Measurements from ENCODE around the gene LAT.
A peak's percentile ranks its signal among the peaks of the same experiment; 100 is the strongest.
"Not testable (repeated sequence)": the region's sequence is repeated elsewhere in the genome, so short reads cannot be mapped to it uniquely, and the experiment has no call there.

The LAT gene

DNA sequence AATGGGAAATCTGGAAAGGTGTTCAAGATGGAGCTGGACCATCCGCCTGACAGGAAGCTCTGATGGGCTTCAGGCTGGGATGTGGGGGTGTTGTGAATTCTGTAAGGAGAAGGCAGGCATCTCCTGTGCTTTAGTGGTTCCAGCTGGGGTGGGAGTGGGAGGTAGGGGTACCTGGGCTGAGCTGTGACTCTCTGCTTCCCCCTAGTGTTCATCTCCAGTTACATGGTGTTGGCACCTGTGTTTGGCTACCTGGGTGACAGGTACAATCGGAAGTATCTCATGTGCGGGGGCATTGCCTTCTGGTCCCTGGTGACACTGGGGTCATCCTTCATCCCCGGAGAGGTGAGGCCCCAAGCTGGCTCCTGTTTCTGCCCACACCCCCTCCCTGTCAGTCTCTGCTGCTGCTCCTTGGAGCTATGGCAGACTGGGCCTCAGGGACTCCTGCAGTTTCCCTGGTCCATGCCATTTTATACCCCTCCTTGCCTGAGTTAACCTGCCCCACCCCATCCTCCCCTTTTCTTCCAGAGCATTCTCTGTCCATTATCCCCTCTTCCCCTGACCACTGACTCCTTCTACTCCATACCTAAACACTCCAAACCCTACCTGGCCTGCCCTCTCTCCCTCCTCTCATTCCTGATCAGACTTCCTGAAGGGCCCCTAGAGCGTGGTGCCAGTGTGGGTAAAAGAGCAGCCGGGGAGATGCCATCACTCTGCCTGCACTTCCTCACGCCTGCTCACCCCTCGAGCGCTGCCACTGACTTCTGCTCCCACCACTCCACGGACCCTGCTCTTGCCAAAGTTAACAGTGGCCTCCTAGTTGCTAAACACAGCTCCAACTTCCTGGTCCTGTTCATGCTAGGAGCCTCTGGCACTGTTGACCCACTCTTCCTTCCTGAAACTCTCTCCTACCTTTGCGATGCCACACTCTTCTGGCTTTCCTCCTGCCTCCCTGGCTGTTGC, 6.9 kb upstream of the LAT start:
- Histone ChIP-seq H2AK5ac (ENCODE audit: low read length) (no peak overlapping the region), H4K12ac (ENCODE audit: low read depth, low read length) (no peak overlapping the region), H3K4ac (ENCODE audit: low read depth, low read length) (no peak overlapping the region), H3K9me3 (ENCODE audit: insufficient read depth, low read depth, low read length) (no peaks in the 10 kb centered on the region), H3K27ac (ENCODE audit: low read depth, low read length) (no peak overlapping the region), H4K91ac (ENCODE audit: low read depth, low read length) (no peak overlapping the region), H3K23ac (ENCODE audit: low read length) (no peak overlapping the region), H2BK5ac (ENCODE audit: low read depth, low read length, poor library complexity) (no peak overlapping the region), H2BK120ac (ENCODE audit: insufficient read depth, low read length, poor library complexity) (no peak overlapping the region), H3K4me3 (ENCODE audit: low read depth, low read length) (no peak overlapping the region), H3K27me3 (ENCODE audit: insufficient read depth, low read length) (no peaks in the 10 kb centered on the region), H2AFZ (ENCODE audit: insufficient read depth, low read length, poor library complexity) (no peak overlapping the region), H3K79me1 (ENCODE audit: low read length) (peaks cover 9% of the 10 kb centered on the region), H4K8ac (ENCODE audit: low read depth, low read length) (no peak overlapping the region), H3K4me2 (ENCODE audit: low read length) (no peak overlapping the region), H3K4me1 (ENCODE audit: control insufficient read depth in 1 of 2, insufficient read depth in 2 of 2, low read length in 2 of 2) (peaks cover 5 to 6% of the 10 kb centered on the region in 2 experiments), H3K79me2 (ENCODE audit: control insufficient read depth, insufficient read depth, low read length, poor library complexity) (peaks cover 6% of the 10 kb centered on the region), H3K9ac (ENCODE audit: low read length) (no peak overlapping the region), H3K18ac (ENCODE audit: low read length) (no peak overlapping the region), H2BK12ac (ENCODE audit: low read length) (no peak overlapping the region), H3K14ac (ENCODE audit: low read length) (no peak overlapping the region), H3K36me3 (ENCODE audit: control insufficient read depth in 1 of 2, insufficient read depth in 2 of 2, low read length in 2 of 2) (peaks cover 31 to 39% of the 10 kb centered on the region in 2 experiments)
- WGBS (ENCODE audit: extremely low coverage, insufficient coverage, insufficient read length), result no CpG with 5 or more reads among the region's 11 CpGs
- peak; percentile 8 to 57 for DNase-seq

DNA sequence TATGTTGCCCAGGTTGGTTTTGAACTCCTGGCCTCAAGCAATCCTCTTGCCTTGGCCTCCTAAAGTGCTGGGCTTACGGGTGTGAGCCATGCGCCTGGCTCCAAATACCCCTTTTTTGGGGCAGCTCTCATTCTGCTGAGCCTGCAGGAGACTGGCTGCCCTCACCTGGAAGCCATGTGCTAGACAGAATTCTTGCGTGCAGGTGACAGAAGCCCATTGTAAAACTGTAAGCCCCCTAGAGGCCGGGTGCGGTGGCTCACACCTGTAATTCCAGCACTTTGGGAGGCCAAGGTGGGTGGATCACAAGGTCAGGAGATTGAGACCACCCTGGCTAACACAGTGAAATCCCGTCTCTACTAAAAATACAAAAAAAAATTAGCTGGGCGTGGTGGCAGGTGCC, 4.5 kb upstream of the LAT start:
- peaks cover 46 to 58% of the 10 kb centered on the region in 2 experiments for H3K36me3 ChIP-seq (ENCODE audit: control insufficient read depth in 1 of 2, insufficient read depth in 2 of 2, low read length in 2 of 2)

DNA sequence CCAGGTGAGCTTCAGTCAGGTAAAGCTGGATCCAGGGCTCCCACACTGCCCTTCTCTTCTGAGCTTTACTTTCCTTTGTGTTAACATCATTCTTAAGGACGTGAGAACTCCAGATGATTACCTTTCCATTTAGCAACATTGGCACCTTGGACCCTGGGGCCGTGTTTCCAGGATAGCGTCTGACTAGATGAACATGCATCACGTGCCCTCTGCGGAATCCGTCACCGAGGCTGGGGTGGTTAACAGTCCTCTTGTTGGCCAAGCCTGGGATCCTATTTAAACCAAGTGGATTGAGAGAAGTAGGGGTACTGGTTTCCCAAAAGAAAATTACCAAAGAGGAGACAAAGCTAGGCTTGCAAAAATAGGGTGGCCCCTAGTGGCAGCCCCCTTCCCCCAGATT, 3.9 kb upstream of the LAT start:
- Histone ChIP-seq H4K8ac (ENCODE audit: low read depth, low read length) (no peak overlapping the region), H3K4me3 (ENCODE audit: low read depth, low read length) (no peak overlapping the region), H2AFZ (ENCODE audit: insufficient read depth, low read length, poor library complexity) (no peak overlapping the region), H2BK120ac (ENCODE audit: insufficient read depth, low read length, poor library complexity) (no peak overlapping the region), H3K4me2 (ENCODE audit: low read length) (no peak overlapping the region), H3K4ac (ENCODE audit: low read depth, low read length) (no peak overlapping the region), H3K79me2 (ENCODE audit: control insufficient read depth, insufficient read depth, low read length, poor library complexity) (no peaks in the 10 kb centered on the region), H3K27ac (ENCODE audit: low read depth, low read length) (no peak overlapping the region), H3K23ac (ENCODE audit: low read length) (no peak overlapping the region), H4K91ac (ENCODE audit: low read depth, low read length) (no peak overlapping the region), H3K27me3 (ENCODE audit: insufficient read depth, low read length) (no peaks in the 10 kb centered on the region), H3K18ac (ENCODE audit: low read length) (no peak overlapping the region), H3K9me3 (ENCODE audit: insufficient read depth, low read depth, low read length) (no peaks in the 10 kb centered on the region), H3K79me1 (ENCODE audit: low read length) (no peaks in the 10 kb centered on the region), H2BK12ac (ENCODE audit: low read length) (no peak overlapping the region), H3K9ac (ENCODE audit: low read length) (no peak overlapping the region), H3K14ac (ENCODE audit: low read length) (no peak overlapping the region), H3K36me3 (ENCODE audit: control insufficient read depth in 1 of 2, insufficient read depth in 2 of 2, low read length in 2 of 2) (peaks cover 52 to 63% of the 10 kb centered on the region in 2 experiments), H4K12ac (ENCODE audit: low read depth, low read length) (no peak overlapping the region), H2AK5ac (ENCODE audit: low read length) (no peak overlapping the region), H2BK5ac (ENCODE audit: low read depth, low read length, poor library complexity) (no peak overlapping the region), H3K4me1 (ENCODE audit: control insufficient read depth in 1 of 2, insufficient read depth in 2 of 2, low read length in 2 of 2) (no peaks in the 10 kb centered on the region)
- no CpG with 5 or more reads among the region's 7 CpGs for WGBS (ENCODE audit: extremely low coverage, insufficient coverage, insufficient read length)
- DNase-seq, result no peak

More for the DNA sequence above, 4.5 kb upstream of the LAT start:
- no CpG with 5 or more reads among the region's 7 CpGs for WGBS (ENCODE audit: extremely low coverage, insufficient coverage, insufficient read length)
- H3K14ac ChIP-seq (ENCODE audit: low read length); H3K27ac ChIP-seq (ENCODE audit: low read depth, low read length); H3K4me3 ChIP-seq (ENCODE audit: low read depth, low read length); H2BK5ac ChIP-seq (ENCODE audit: low read depth, low read length, poor library complexity); H2AFZ ChIP-seq (ENCODE audit: insufficient read depth, low read length, poor library complexity); H4K8ac ChIP-seq (ENCODE audit: low read depth, low read length); H3K4ac ChIP-seq (ENCODE audit: low read depth, low read length); H3K79me1 ChIP-seq (ENCODE audit: low read length); H3K18ac ChIP-seq (ENCODE audit: low read length); H2AK5ac ChIP-seq (ENCODE audit: low read length); H4K12ac ChIP-seq (ENCODE audit: low read depth, low read length); H3K9ac ChIP-seq (ENCODE audit: low read length); H4K91ac ChIP-seq (ENCODE audit: low read depth, low read length); H3K4me1 ChIP-seq (ENCODE audit: control insufficient read depth in 1 of 2, insufficient read depth in 2 of 2, low read length in 2 of 2); H2BK120ac ChIP-seq (ENCODE audit: insufficient read depth, low read length, poor library complexity); H2BK12ac ChIP-seq (ENCODE audit: low read length); H3K9me3 ChIP-seq (ENCODE audit: insufficient read depth, low read depth, low read length); H3K27me3 ChIP-seq (ENCODE audit: insufficient read depth, low read length); H3K23ac ChIP-seq (ENCODE audit: low read length); H3K79me2 ChIP-seq (ENCODE audit: control insufficient read depth, insufficient read depth, low read length, poor library complexity); H3K4me2 ChIP-seq (ENCODE audit: low read length): not testable (repeated sequence)
- DNase-seq, result peak in 1 of 2 donors; percentile 13

DNA sequence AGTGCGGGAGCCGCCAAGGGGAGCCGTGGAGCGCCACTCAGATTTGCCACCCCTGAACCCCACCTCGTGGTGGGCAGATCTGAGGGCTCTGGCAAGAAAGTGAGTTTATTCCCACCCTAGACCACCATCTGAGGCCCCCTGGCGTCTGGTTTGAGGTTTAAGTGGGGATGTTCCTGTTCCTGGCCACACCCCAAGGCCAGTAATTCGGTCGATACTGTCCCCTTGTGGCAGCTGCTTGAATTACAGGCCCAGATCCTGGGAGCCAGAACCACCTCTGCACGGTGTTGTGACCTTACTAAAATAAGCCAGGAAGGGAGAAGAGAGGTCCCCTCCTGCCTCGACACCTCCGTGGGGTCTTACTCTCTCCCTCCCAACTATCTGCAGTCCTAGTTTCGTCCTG, 3.3 kb upstream of the LAT start:
- no peak overlapping the region for H2BK120ac ChIP-seq (ENCODE audit: insufficient read depth, low read length, poor library complexity)
- no peak overlapping the region for H3K14ac ChIP-seq (ENCODE audit: low read length)
- H4K8ac ChIP-seq (ENCODE audit: low read depth, low read length), result no peak overlapping the region
- no peaks in the 10 kb centered on the region for H3K79me1 ChIP-seq (ENCODE audit: low read length)
- no peaks in the 10 kb centered on the region for H3K27me3 ChIP-seq (ENCODE audit: insufficient read depth, low read length)
- H3K23ac ChIP-seq (ENCODE audit: low read length), result no peak overlapping the region
- peaks cover 2% of the 10 kb centered on the region for H3K9me3 ChIP-seq (ENCODE audit: insufficient read depth, low read depth, low read length)
- H3K36me3 ChIP-seq (ENCODE audit: control insufficient read depth in 1 of 2, insufficient read depth in 2 of 2, low read length in 2 of 2), result peaks cover 55 to 68% of the 10 kb centered on the region in 2 experiments
- no peak overlapping the region for H2AFZ ChIP-seq (ENCODE audit: insufficient read depth, low read length, poor library complexity)
- H3K9ac ChIP-seq (ENCODE audit: low read length), result no peak overlapping the region
- no CpG with 5 or more reads among the region's 12 CpGs for WGBS (ENCODE audit: extremely low coverage, insufficient coverage, insufficient read length)
- no peak overlapping the region for H3K18ac ChIP-seq (ENCODE audit: low read length)
- H3K4me3 ChIP-seq (ENCODE audit: low read depth, low read length), result no peak overlapping the region
- peak in 1 of 2 donors; percentile 16 for DNase-seq
- no peak overlapping the region for H4K12ac ChIP-seq (ENCODE audit: low read depth, low read length)
- no peak overlapping the region for H3K4me2 ChIP-seq (ENCODE audit: low read length)
- H2BK5ac ChIP-seq (ENCODE audit: low read depth, low read length, poor library complexity), result no peak overlapping the region
- H3K79me2 ChIP-seq (ENCODE audit: control insufficient read depth, insufficient read depth, low read length, poor library complexity), result no peaks in the 10 kb centered on the region
- H2AK5ac ChIP-seq (ENCODE audit: low read length), result no peak overlapping the region
- no peak overlapping the region for H4K91ac ChIP-seq (ENCODE audit: low read depth, low read length)
- no peak overlapping the region for H3K4ac ChIP-seq (ENCODE audit: low read depth, low read length)
- H3K4me1 ChIP-seq (ENCODE audit: control insufficient read depth in 1 of 2, insufficient read depth in 2 of 2, low read length in 2 of 2), result no peaks in the 10 kb centered on the region
- H3K27ac ChIP-seq (ENCODE audit: low read depth, low read length), result no peak overlapping the region
- no peak overlapping the region for H2BK12ac ChIP-seq (ENCODE audit: low read length)

Measured in trophoblast cell (in vitro differentiated cells and primary cell).